GM12878 (cell line): ENCODE results near the gene BTNL8.

Source experiments
- EP300 ChIP-seq, 2 experiments: fragments of 150-350 bp in 1 of 2; IDR thresholded peaks; 2 replicates each; pipeline ENCODE4 v1.6.1; 2011 to 2012; ENCODE audit warnings: low read depth in 2 of 2, low read length in 2 of 2, borderline replicate concordance in 1 of 2, improper control_type of control experiment in 1 of 2, inconsistent platforms in 1 of 2; ENCODE audit not compliant: control insufficient read depth in 1 of 2
- MXI1 ChIP-seq: fragments of 150-350 bp; IDR thresholded peaks from 2 replicates; pipeline ENCODE4 v1.6.1; 2011; ENCODE audit warnings: low read depth, mild to moderate bottlenecking, inconsistent platforms, low read length, improper control_type of control experiment
- NRF1 ChIP-seq: conservative IDR thresholded peaks from 2 replicates; pipeline ENCODE4 v1.6.1; 2011; ENCODE audit warnings: mild to moderate bottlenecking, low read depth, low read length, improper control_type of control experiment
- POLR2A ChIP-seq: IDR thresholded peaks from 2 replicates; pipeline ENCODE4 v1.6.1; 2011; ENCODE audit warnings: low read depth, mild to moderate bottlenecking, low read length
- SIX5 ChIP-seq: IDR thresholded peaks from 2 replicates; pipeline ENCODE4 v1.6.1; 2011; ENCODE audit warnings: mild to moderate bottlenecking, low read depth, low read length, moderate library complexity; ENCODE audit not compliant: severe bottlenecking
- SP1 ChIP-seq: IDR thresholded peaks from one replicate; pipeline ENCODE4 v1.6.1; 2011; ENCODE audit warnings: low read depth, low read length
- SREBF2 ChIP-seq: IDR thresholded peaks from 2 replicates; pipeline ENCODE4 v1.6.1; 2012; ENCODE audit warnings: mild to moderate bottlenecking, low read length
- TAF1 ChIP-seq: IDR thresholded peaks from 2 replicates; pipeline ENCODE4 v1.6.1; 2011; ENCODE audit warnings: mild to moderate bottlenecking, low read depth, low read length, borderline replicate concordance
- TF ChIP-seq, protein P1 (sequence below), 3 experiments: IDR thresholded peaks in 2 of 3; conservative IDR thresholded peaks in 1 of 3; 2 replicates each; pipeline ENCODE4 v1.5.1; 2011; ENCODE audit warnings: low read depth in 3 of 3, low read length in 3 of 3, mild to moderate bottlenecking in 3 of 3, control low read depth in 2 of 3, moderate library complexity in 2 of 3, inconsistent platforms in 1 of 3, mixed read lengths in 1 of 3; ENCODE audit not compliant: control insufficient read depth in 2 of 3, insufficient read depth in 1 of 3; ENCODE audit errors: extremely low read depth in 1 of 3

DNA sequence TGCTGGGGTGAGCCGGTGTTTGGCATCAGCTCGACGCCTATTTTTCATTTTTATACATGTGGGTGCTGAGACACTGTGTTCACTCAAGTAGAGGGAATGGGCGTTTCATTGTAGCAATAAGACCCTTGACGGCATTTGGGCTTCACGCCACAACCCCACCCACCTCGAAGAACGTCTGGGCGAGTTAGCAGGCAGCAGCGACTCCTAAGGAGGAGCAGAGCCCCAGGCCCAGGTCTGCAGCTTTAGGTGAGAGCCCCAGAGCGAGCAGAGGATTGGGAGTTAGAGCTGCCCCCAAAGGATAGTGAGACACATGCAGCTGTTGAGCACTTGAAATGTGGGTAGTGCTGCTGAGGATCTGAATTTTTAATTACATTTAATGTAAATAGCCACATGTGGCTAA, 36.3 kb upstream of the BTNL8 start:
- TF ChIP-seq NRF1 (no peak), POLR2A (no peak), EP300 (IDR thresholded peaks at IDR 0.05; ENCODE audit: borderline replicate concordance in 1 of 2, control insufficient read depth in 1 of 2, low read depth in 2 of 2, low read length in 2 of 2) (no peak), SREBF2 (no peak), SP1 (no peak), SIX5 (no peak), MXI1 (no peak), TAF1 (no peak)
- TF ChIP-seq, protein P1, sequence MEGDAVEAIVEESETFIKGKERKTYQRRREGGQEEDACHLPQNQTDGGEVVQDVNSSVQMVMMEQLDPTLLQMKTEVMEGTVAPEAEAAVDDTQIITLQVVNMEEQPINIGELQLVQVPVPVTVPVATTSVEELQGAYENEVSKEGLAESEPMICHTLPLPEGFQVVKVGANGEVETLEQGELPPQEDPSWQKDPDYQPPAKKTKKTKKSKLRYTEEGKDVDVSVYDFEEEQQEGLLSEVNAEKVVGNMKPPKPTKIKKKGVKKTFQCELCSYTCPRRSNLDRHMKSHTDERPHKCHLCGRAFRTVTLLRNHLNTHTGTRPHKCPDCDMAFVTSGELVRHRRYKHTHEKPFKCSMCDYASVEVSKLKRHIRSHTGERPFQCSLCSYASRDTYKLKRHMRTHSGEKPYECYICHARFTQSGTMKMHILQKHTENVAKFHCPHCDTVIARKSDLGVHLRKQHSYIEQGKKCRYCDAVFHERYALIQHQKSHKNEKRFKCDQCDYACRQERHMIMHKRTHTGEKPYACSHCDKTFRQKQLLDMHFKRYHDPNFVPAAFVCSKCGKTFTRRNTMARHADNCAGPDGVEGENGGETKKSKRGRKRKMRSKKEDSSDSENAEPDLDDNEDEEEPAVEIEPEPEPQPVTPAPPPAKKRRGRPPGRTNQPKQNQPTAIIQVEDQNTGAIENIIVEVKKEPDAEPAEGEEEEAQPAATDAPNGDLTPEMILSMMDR (IDR thresholded peaks at IDR 0.05 in 2 of 3, conservative IDR thresholded peaks at IDR 0.05 in 1 of 3; ENCODE audit: control insufficient read depth in 2 of 3, extremely low read depth in 1 of 3, insufficient read depth in 1 of 3, low read depth in 3 of 3, low read length in 3 of 3): no peak
